Mammary epithelial cell (primary cell): ENCODE results near the gene CLDN1.

Source experiments
- EZH2 ChIP-seq: IDR thresholded peaks from 2 replicates; pipeline ENCODE4 v1.6.1; 2012; ENCODE audit warnings: low read length, inconsistent platforms, borderline replicate concordance
- TF ChIP-seq, protein P1 (sequence below), 2 donors: IDR thresholded peaks in 1 of 2; conservative IDR thresholded peaks in 1 of 2; 2 replicates each; pipeline ENCODE4 v1.5.1; 2011 to 2012; ENCODE audit warnings: inconsistent platforms in 2 of 2, low read length in 2 of 2, mild to moderate bottlenecking in 2 of 2, control low read depth in 1 of 2, low read depth in 1 of 2; ENCODE audit not compliant: insufficient read depth in 1 of 2; ENCODE audit errors: extremely low read depth in 1 of 2

GRCh38 chr3:190325923-190326322, 3.7 kb upstream of the CLDN1 start:
- TF ChIP-seq, protein P1, sequence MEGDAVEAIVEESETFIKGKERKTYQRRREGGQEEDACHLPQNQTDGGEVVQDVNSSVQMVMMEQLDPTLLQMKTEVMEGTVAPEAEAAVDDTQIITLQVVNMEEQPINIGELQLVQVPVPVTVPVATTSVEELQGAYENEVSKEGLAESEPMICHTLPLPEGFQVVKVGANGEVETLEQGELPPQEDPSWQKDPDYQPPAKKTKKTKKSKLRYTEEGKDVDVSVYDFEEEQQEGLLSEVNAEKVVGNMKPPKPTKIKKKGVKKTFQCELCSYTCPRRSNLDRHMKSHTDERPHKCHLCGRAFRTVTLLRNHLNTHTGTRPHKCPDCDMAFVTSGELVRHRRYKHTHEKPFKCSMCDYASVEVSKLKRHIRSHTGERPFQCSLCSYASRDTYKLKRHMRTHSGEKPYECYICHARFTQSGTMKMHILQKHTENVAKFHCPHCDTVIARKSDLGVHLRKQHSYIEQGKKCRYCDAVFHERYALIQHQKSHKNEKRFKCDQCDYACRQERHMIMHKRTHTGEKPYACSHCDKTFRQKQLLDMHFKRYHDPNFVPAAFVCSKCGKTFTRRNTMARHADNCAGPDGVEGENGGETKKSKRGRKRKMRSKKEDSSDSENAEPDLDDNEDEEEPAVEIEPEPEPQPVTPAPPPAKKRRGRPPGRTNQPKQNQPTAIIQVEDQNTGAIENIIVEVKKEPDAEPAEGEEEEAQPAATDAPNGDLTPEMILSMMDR (conservative IDR thresholded peaks at IDR 0.05 in 1 of 2, IDR thresholded peaks at IDR 0.05 in 1 of 2; ENCODE audit: extremely low read depth in 1 of 2, insufficient read depth in 1 of 2, low read depth in 1 of 2, low read length in 2 of 2): no peak
- TF ChIP-seq EZH2: no peak
